Naive B cell (primary cell): ENCODE results near the gene PLCB4. TPM values are rescaled to one million over a fixed set of nuclear protein-coding genes. Genes with fewer than 3 reads are reported as not detected.

Experiments
- ATAC-seq, 2 donors: fragments of 150-1000 bp; cut with Tn5 transposase; 2 replicates each; pipeline ENCODE4 v1.10.0; 2021; ENCODE audit warnings: low read depth in 2 of 2, mild to moderate bottlenecking in 2 of 2, moderate library complexity in 2 of 2
- DNase-seq: peaks from one replicate; pipeline ENCODE4 v3.0.0; 2022
- H3K27ac Mint-ChIP-seq, 6 donors: one replicate each; pipeline ENCODE4 v1.8.0; 2020 to 2022; ENCODE audit warnings: mild to moderate bottlenecking in 6 of 6, mixed read lengths in 6 of 6, moderate library complexity in 5 of 6, inconsistent platforms in 2 of 6
- H3K27me3 Mint-ChIP-seq, 3 donors: one replicate each; pipeline ENCODE4 v1.8.0; 2021 to 2022; ENCODE audit warnings: mixed read lengths in 3 of 3, mild to moderate bottlenecking in 1 of 3
- H3K36me3 Mint-ChIP-seq, 2 donors: one replicate each; pipeline ENCODE4 v1.8.0; 2020 to 2022; ENCODE audit warnings: mixed read lengths in 2 of 2, inconsistent platforms in 1 of 2, mild to moderate bottlenecking in 1 of 2
- H3K4me1 Mint-ChIP-seq, 3 donors: one replicate each; pipeline ENCODE4 v1.8.0; 2020 to 2022; ENCODE audit warnings: mixed read lengths in 3 of 3, inconsistent platforms in 1 of 3, mild to moderate bottlenecking in 1 of 3, moderate library complexity in 1 of 3
- H3K4me3 Mint-ChIP-seq, 8 donors: one replicate each; pipeline ENCODE4 v1.8.0; 2020 to 2022; ENCODE audit warnings: mild to moderate bottlenecking in 8 of 8, mixed read lengths in 8 of 8, moderate library complexity in 8 of 8, inconsistent platforms in 2 of 8
- H3K9me3 Mint-ChIP-seq, 7 donors: one replicate each; pipeline ENCODE4 v1.8.0; 2020 to 2022; ENCODE audit warnings: mixed read lengths in 7 of 7, mild to moderate bottlenecking in 5 of 7, inconsistent platforms in 2 of 7, moderate library complexity in 1 of 7
- polyA plus RNA-seq, 6 donors: library from polyadenylated mRNA; unstranded; fragments of 300-500 nt; fragmentation: Illumina TruSeq; gene quantifications; one replicate each; pipeline ENCODE4 v1.2.3, GENCODE V29; 2021; ENCODE audit warnings: low read depth in 6 of 6

The PLCB4 gene
- polyA plus RNA-seq, 6 donors from 2014 or later, result not detected

GRCh38 chr20:9099372-9099771 lies 30.5 kb downstream of the PLCB4 start:
- Mint-ChIP-seq H3K9me3 (no peaks in the 10 kb centered on the region), H3K27ac (no peak overlapping the region), H3K36me3 (no peaks in the 10 kb centered on the region), H3K27me3 (peaks cover 0 to 4% (median 0%) of the 10 kb centered on the region in 3 donors), H3K4me1 (no peaks in the 10 kb centered on the region), H3K4me3 (no peak overlapping the region)
- ATAC-seq, result no peak
- no peak for DNase-seq

- no peaks in the 10 kb centered on the region for H3K36me3 Mint-ChIP-seq
- no peak overlapping the region for H3K4me3 Mint-ChIP-seq
- DNase-seq (no peak), ATAC-seq (no peak)
- H3K27me3 Mint-ChIP-seq, result peaks cover 0 to 4% (median 0%) of the 10 kb centered on the region in 3 donors
- H3K9me3 Mint-ChIP-seq, result no peaks in the 10 kb centered on the region
- H3K27ac Mint-ChIP-seq, result no peak overlapping the region
- no peaks in the 10 kb centered on the region for H3K4me1 Mint-ChIP-seq
Observed at GRCh38 chr20:9100691-9101090, 31.8 kb downstream of the PLCB4 start.

GRCh38 chr20:9102456-9102855 lies 33.6 kb downstream of the PLCB4 start:
- Mint-ChIP-seq H3K9me3 (no peaks in the 10 kb centered on the region), H3K27me3 (peaks cover 0 to 4% (median 0%) of the 10 kb centered on the region in 3 donors), H3K36me3 (no peaks in the 10 kb centered on the region), H3K27ac (no peak overlapping the region), H3K4me3 (no peak overlapping the region), H3K4me1 (no peaks in the 10 kb centered on the region)
- DNase-seq (no peak), ATAC-seq (no peak)

GRCh38 chr20:9103955-9104354 lies 35.1 kb downstream of the PLCB4 start:
- no peaks in the 10 kb centered on the region for H3K9me3 Mint-ChIP-seq
- no peak overlapping the region for H3K4me3 Mint-ChIP-seq
- peaks cover 0 to 4% (median 0%) of the 10 kb centered on the region in 3 donors for H3K27me3 Mint-ChIP-seq
- no peaks in the 10 kb centered on the region for H3K4me1 Mint-ChIP-seq
- DNase-seq (no peak), ATAC-seq (no peak)
- H3K27ac Mint-ChIP-seq, result no peak overlapping the region
- H3K36me3 Mint-ChIP-seq, result no peaks in the 10 kb centered on the region

- no peak overlapping the region for H3K4me3 Mint-ChIP-seq
- DNase-seq (no peak), ATAC-seq (no peak)
- H3K36me3 Mint-ChIP-seq, result no peaks in the 10 kb centered on the region
- no peaks in the 10 kb centered on the region for H3K27me3 Mint-ChIP-seq
- H3K4me1 Mint-ChIP-seq, result no peaks in the 10 kb centered on the region
- H3K27ac Mint-ChIP-seq, result no peak overlapping the region
- H3K9me3 Mint-ChIP-seq, result no peaks in the 10 kb centered on the region
Observed at GRCh38 chr20:9108260-9108659, 39.4 kb downstream of the PLCB4 start.

- Mint-ChIP-seq H3K27ac (no peak overlapping the region), H3K9me3 (no peaks in the 10 kb centered on the region), H3K36me3 (no peaks in the 10 kb centered on the region), H3K27me3 (no peaks in the 10 kb centered on the region), H3K4me3 (no peak overlapping the region), H3K4me1 (no peaks in the 10 kb centered on the region)
- DNase-seq (no peak), ATAC-seq (no peak)
Observed at GRCh38 chr20:9109566-9109965, 40.7 kb downstream of the PLCB4 start.

- Mint-ChIP-seq H3K4me1 (no peaks in the 10 kb centered on the region), H3K9me3 (no peaks in the 10 kb centered on the region), H3K27ac (no peak overlapping the region), H3K36me3 (no peaks in the 10 kb centered on the region), H3K4me3 (no peak overlapping the region), H3K27me3 (no peaks in the 10 kb centered on the region)
- ATAC-seq (no peak), DNase-seq (no peak)
Observed at GRCh38 chr20:9110365-9110764, 41.5 kb downstream of the PLCB4 start.

GRCh38 chr20:9110916-9111432 lies 42.1 kb downstream of the PLCB4 start:
- Mint-ChIP-seq H3K4me1 (no peaks in the 10 kb centered on the region), H3K27ac (no peak overlapping the region), H3K27me3 (no peaks in the 10 kb centered on the region), H3K36me3 (no peaks in the 10 kb centered on the region), H3K9me3 (no peaks in the 10 kb centered on the region), H3K4me3 (no peak overlapping the region)
- no peak for DNase-seq
- ATAC-seq, result no peak

- Mint-ChIP-seq H3K4me3 (no peak overlapping the region), H3K27me3 (no peaks in the 10 kb centered on the region), H3K9me3 (no peaks in the 10 kb centered on the region), H3K4me1 (no peaks in the 10 kb centered on the region), H3K36me3 (no peaks in the 10 kb centered on the region), H3K27ac (no peak overlapping the region)
- DNase-seq, result no peak
- no peak for ATAC-seq
Observed at GRCh38 chr20:9112541-9113515, 43.9 kb downstream of the PLCB4 start.

- H3K9me3 Mint-ChIP-seq, result no peaks in the 10 kb centered on the region
- no peak overlapping the region for H3K4me3 Mint-ChIP-seq
- H3K27ac Mint-ChIP-seq, result no peak overlapping the region
- no peak for DNase-seq
- no peaks in the 10 kb centered on the region for H3K4me1 Mint-ChIP-seq
- H3K27me3 Mint-ChIP-seq, result no peaks in the 10 kb centered on the region
- no peak for ATAC-seq
- H3K36me3 Mint-ChIP-seq, result no peaks in the 10 kb centered on the region
Observed at GRCh38 chr20:9114709-9115108, 45.8 kb downstream of the PLCB4 start.

- no peak for ATAC-seq
- Mint-ChIP-seq H3K4me3 (no peak overlapping the region), H3K36me3 (no peaks in the 10 kb centered on the region), H3K27ac (peak overlapping the region in 1 of 6 donors; percentile 14), H3K27me3 (peaks cover 0 to 4% (median 0%) of the 10 kb centered on the region in 3 donors), H3K9me3 (peaks cover 0 to 5% (median 0%) of the 10 kb centered on the region in 7 donors), H3K4me1 (no peaks in the 10 kb centered on the region)
- DNase-seq, result no peak
Observed at GRCh38 chr20:9117548-9117947, 48.7 kb downstream of the PLCB4 start.

GRCh38 chr20:9119776-9120175 lies 50.9 kb downstream of the PLCB4 start:
- DNase-seq, result no peak
- no peak for ATAC-seq
- Mint-ChIP-seq H3K9me3 (peaks cover 0 to 5% (median 0%) of the 10 kb centered on the region in 7 donors), H3K4me1 (no peaks in the 10 kb centered on the region), H3K27me3 (peaks cover 0 to 4% (median 0%) of the 10 kb centered on the region in 3 donors), H3K27ac (no peak overlapping the region), H3K36me3 (no peaks in the 10 kb centered on the region), H3K4me3 (no peak overlapping the region)

GRCh38 chr20:9121211-9121610 lies 52.3 kb downstream of the PLCB4 start:
- no peaks in the 10 kb centered on the region for H3K4me1 Mint-ChIP-seq
- no peak overlapping the region for H3K4me3 Mint-ChIP-seq
- peaks cover 0 to 5% (median 0%) of the 10 kb centered on the region in 7 donors for H3K9me3 Mint-ChIP-seq
- DNase-seq (no peak), ATAC-seq (no peak)
- H3K27ac Mint-ChIP-seq, result peak overlapping the region in 1 of 6 donors; percentile 35
- H3K27me3 Mint-ChIP-seq, result peaks cover 0 to 4% (median 0%) of the 10 kb centered on the region in 3 donors
- no peaks in the 10 kb centered on the region for H3K36me3 Mint-ChIP-seq

- Mint-ChIP-seq H3K4me1 (no peaks in the 10 kb centered on the region), H3K9me3 (peaks cover 0 to 5% (median 0%) of the 10 kb centered on the region in 7 donors), H3K27me3 (peaks cover 0 to 4% (median 0%) of the 10 kb centered on the region in 3 donors), H3K27ac (no peak overlapping the region), H3K36me3 (no peaks in the 10 kb centered on the region), H3K4me3 (no peak overlapping the region)
- ATAC-seq (no peak), DNase-seq (no peak)
Observed at GRCh38 chr20:9122571-9122970, 53.7 kb downstream of the PLCB4 start.
